NCI-H146 treated with DMSO at 0.1 percent for 48 hours (cell line): ENCODE data around the gene GGT6.

ENCODE experiments used
- DNase-seq: peaks from one replicate; lab custom pipeline; 2025; ENCODE audit not compliant: unreplicated experiment; lab: John Stamatoyannopoulos, UW

The GGT6 gene

DNA sequence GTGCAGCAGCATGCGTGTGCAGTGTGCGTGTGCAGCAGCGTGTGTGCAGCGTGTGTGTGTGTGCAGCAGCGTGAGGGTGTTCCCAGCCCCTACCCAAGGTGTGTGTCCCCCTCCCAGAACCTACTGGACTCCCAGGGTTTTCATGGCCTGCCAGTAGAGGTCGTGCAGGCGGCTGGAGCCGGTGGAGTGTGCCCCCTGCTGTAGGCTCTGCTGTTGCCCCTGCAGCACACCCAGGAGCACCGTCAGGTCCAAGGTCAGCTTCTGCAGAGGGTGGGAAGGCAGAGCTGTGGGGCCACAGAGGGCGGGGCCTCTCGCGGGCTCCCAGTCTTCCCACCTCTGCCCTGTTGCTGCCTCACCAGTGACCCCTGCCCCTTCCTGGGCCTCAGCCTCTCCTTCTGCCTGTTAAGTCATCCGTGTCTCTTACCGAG, 20.1 kb downstream of the GGT6 start:
- DNase-seq: no peak

DNA sequence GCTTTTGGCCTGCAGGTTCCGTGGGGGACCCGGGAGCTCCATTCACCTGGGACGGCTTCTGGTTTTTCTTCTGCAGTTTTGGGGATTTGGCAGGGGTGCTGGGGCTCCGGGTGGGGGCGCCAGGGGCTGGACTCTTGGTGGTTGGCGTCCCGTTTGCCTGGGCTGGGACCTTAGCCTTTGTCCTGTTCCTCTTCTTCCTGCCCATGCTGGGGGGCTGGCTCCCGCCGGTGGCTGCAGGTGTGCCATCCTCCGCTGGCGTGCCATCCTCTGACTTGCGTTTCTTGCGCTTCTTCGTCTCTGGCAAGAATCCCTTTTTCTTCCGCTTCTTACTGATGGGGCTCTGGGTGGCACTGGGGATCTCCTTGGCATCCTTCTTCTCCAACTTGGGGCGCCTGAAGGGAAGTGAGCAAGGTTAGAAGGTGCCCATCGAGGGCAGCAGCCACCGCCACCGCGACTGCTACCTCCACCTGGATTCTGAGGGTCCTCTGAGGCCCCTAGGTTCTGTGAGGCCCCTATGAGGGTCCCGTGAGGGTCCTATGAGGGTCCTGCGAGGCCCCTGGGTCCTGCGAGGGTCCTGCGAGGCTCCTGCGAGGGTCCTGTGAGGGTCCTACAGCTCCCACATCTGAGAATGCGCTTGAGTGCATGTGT, 20.7 kb downstream of the GGT6 start:
- no peak for DNase-seq

DNA sequence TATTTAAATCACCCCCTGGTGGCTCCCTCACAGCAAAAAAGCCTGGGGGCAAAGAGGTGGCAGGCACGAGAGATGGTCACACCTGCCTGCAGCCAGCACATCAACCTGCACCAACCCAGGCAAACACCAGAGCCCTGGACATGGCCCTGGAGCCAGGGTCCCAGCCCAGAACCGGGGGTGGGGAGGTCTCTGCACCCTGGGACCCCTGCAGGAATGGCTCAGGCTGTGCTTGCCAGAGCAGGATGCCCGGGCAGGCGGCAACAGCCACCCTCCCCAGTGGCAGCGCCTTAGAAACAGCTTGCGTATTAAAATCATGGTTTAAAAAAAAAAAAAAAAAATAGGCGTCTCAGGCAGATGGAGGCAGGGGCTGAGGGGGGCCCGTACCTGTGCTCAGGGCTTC, 21.4 kb downstream of the GGT6 start:
- DNase-seq: no peak

DNA sequence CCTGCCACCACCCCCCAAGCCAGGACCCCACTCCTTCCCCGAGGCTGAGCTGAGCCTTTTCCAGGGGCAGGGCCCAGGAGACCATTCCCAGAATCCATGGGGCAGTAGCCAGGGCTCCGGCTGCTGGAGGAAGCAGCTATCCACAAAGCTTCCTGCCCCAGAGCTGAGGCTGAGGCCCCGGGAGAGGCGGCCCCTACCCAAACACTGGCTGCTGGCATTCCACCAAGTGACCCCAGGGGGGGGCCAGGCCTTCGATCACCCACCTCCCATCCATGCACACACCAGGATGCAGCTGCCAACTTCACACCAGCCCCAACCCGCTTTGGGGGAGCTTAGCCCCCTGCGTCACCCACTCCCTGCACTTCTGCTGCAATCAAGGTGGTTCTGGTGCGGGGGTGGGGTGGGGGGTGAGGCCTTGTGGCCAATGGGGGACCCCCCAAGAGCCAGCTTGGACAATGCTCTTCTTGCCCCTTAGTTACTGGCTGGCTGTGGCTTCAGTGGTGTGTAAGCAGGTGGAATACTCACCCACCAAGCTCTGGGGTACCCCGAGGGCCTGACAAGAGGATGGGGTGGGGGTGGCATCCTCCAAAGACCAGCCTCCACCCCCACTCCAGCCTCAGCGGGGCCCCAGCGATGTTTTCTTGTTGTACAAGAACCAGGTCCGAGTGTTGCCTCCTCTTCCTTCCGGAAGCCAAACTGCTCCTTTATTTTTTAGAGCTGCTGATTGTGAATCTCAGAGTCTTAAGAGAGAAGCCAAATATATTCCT, 22.0 kb downstream of the GGT6 start:
- DNase-seq: no peak

DNA sequence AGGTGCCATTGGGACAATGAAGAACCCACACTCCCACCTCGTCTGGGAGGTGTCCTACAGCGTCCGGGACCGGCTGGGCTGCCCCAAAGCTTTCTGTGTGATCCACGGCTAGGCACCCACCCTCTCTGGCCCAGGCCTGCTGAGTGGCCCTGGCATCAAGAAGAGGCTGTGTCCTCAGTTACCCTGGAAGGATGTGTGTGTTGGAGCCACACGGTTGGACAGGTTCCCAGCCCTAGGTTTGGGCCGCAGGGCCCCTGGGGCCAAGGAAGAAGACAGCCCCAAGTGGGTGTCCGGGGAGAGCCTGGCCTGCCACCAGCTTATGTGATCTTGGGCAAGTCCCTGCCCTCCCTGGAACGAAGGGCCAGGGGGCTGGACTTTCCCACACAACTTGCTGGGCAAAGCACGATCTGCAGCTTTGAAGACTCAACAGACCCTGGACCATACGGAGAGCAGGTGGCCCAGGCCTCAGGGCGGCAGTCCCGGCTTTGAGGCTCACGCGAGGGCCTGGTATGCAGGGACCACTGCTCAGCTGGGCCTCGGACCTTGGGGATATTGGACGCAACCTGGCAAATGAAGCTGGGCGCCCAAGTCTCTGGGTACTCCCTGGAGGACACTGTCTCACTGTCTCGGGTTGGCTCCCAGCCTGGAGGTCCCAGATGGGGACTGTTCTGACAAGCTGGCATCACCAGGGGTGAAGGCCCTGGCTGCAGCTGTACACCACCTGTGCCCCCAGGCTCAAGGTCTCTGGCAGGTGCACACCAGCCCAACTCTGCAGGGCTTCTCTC, 22.7 kb downstream of the GGT6 start:
- no peak for DNase-seq

DNA sequence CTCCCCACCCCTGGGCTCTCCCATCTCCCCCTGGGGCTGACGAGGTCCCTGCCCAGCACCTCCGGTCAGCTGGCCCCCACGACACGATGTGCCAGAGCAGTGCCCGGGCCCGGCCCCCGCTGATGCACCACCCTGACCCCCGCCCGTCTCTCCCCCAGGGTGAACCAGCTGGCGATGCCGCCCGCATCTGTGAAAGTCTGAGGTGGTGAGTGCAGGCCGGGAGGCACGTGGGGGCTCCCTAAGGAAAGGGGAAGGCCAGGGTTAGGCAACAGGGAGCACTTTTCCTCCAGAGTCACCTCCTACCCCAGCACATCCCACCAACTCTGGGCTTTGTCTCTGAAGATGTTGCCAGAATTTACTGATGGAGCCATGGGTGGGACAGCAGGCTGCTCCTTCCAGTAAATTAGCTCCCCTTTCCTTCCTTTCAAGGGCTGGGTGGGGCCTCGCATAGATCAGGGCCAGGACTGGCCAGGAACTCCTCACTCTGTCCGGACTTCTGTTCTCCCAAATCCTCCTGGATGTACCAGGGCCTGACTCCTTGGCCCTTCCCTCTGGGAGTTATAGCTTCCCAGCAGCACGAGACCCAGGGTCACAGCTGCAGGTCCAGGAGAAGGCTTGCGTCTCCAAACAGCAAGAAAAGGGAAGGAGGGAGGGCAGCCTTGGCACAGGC, 23.5 kb downstream of the GGT6 start:
- no peak for DNase-seq

DNA sequence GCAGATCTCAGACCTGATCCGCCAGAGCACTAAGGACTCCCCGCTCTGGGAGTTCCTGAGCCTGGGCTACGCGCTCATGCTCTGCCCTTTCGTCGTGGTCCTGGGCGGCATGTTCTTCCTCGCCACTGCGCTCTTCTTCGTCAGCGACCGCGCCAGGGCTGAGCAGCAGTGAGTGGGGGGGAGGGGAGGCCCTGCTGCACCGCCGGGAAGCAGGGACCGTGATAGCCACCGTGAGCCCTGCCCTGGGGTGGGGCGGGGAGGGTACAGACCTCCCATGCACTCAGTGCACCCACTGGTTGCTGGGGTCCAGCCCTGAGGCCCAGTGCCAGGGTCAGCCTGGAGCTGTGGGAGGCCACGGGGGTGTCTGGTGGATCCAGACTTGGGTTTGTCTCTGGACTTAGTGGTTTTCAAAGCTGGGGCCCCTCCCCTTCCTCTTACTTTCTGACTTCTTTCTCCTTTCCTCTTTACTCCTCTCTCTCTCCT, 24.1 kb downstream of the GGT6 start:
- DNase-seq: no peak

DNA sequence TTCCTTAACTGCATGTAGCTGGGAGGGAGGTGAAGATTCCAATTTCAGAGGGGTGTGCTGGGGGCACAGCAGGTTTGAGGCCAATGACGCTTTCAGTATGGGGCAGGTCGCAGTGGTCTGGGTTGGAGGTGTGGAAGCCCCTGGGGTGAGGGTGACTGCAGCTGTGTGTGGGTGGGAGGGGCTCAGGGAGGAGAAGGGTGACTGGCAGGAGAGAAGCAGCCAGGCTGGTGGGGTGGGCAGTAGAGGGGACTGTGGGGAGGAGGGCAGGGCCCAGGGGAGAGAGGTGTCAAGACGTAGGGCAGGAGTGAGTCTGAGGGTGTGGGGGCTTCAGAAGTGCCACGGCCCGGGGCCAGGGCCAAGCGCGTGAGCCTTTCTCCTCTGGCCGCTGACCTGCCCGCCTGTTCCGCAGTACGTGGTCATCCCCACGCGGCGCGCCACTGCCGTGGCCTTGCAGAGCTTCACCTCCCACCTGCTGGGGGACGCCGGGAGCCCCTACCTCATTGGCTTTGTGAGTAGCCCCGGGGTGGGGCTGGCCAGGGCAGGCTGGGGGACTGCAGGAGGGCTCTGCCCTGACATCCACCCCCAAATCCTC, 24.6 kb downstream of the GGT6 start:
- DNase-seq: no peak

DNA sequence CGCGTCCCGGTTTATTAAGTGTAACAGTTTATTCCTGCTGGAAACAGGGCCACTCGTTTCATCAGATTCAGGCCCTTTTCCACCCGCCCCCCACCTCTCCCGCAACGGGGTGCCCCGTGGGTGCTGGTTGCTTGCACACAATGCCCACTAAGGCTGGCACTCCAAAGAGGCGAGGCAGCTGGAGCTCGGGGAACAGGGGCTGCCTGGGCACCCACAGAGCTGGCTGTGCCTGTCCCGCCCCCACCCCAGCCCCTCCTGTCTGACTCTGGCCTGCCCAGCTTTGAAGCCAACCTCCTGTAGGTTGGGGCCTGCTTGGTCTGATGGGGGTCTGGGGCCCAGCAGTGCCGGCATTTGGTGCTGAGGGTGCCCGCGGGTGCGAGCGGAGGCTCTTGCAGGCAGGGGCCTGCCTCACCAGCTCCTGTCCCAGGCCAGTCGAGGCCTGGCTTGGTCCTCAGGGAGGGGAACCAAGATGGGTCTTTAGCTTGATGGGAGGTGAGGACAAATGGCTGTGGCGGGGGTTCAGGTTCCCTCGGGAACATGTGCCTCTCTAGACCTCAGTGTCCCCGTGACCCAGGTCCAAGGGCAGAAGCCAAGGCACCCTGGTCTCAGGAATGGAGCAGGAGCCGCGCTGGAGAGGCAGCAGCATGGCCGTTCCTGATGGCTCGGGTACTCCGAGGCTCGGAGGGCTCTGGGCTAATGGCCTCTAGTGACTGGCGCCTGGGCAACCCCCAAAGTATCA, 25.3 kb downstream of the GGT6 start:
- DNase-seq: no peak

DNA sequence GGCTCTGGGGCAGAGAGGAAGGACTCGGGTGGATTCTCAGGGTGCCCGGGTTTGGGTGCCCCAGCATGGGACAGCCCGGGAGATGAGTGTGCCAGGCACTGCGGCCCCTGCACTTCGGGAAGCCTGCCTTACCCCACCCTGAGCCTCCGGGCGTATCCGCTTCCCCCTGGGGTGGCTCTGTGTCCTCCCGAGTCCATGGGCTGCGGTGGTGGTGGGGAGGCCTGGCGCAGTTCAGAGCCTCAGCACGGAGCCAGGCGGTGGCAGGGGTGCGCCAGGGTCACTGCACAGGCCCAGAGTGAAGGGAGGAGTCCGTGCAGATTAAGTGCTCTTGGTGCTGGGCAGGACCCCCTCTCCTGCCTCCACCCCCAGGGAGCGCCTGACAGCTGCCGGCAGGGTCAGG, 25.9 kb downstream of the GGT6 start:
- DNase-seq: no peak

DNA sequence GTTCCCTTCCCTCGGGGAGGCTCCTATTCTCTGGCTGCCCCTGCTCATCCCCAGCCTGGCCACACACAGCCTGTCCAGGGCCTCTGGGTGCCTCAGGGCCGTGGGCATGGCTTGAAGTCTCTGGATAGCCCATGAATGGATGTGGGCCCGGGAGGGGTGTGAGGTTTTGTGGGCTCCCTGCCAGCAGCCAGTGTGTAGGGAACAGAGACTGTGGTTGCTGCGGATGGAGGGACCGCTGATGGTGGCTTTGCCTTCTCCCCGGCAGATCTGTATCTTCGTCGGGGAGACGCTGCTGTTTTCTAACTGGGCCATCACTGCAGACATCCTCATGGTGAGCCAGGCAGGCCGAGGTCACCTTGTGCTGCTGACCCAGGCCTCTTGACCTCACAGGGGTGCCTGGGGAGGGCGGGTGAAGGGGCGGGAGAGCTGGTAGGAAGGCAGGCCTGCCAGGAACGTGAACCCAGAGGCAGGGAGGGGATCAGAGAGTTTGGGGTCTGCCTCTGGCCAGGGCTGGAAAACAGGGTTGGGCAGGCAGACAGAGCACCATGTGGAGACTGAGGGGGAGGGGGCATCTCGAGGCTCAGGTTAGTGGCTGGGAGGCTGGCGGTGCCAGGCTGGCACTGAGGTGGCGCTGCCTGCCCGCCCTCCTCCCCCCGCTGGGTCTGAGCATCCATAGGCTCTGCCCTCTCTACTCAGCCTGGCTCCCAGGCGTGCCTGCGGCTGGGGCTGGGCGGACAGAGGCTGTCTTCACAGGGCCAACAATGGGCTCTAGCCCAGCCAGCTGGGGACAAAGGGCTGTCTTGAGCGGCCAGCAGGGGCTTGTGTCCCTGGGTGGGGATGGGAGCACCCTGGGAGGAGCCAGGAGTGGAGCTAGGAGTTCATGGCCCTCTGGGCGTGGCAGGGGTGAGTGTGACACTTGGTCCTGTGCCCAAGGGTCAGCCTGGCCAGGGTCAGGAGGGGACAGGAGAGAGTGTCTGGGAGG, 26.6 kb downstream of the GGT6 start:
- DNase-seq: no peak

DNA sequence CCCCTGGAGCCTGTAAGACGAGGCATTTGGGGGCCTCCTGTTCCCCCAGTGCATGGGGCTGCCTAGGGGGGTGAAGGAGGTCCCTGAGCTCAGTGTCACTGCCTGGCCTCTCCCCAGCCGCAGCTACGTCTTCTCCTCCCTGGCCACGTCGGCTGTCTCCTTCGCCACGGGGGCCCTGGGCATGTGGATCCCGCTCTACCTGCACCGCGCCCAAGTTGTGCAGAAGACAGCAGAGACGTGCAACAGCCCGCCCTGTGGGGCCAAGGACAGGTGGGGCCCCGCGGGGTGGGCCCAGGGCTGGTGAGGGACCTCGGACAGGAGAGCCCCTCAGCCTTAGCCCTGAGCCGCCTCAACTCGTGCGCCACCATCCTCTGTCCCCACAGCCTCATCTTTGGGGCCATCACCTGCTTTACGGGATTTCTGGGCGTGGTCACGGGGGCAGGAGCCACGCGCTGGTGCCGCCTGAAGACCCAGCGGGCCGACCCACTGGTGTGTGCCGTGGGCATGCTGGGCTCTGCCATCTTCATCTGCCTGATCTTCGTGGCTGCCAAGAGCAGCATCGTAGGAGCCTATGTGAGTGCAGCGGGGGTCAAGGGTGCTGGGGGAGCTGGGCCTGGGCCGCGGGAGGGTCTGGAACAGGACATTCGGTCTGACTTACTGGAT, 27.4 kb downstream of the GGT6 start:
- no peak for DNase-seq

DNA sequence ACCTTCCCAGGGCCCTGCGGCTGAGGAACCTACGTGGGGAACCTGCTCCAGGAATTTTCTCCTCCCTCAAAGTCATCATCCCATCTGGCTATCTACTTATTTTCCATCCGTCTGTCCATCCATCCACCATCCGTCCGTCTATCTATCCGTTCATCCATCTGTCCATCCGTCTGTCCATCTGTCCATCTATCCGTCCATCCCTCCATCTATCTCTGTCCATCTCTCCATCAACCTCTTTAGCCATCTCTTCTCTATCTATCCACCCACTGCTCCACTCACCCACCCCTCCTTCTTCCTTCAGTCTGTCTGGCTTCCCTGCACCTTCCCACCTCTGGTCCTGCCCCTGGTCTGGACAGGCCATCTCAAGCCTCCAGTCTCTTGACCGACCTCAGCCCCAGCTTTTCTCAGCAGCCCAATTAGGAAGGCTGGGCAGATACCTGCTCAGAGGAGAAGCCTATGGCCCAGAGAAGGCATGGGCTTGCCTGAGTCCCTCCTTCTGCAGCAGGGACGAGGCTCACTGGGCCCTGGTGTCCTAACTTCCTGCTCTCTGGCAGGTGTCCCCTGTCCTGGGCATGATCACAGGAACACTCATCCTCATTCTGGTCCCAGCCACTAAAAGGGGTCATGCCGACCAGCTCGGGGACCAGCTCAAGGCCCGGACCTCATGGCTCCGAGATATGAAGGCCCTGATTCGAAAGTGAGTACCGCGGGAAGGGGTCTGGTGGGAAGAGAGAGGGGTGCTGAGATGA, 28.2 kb downstream of the GGT6 start:
- DNase-seq: no peak

DNA sequence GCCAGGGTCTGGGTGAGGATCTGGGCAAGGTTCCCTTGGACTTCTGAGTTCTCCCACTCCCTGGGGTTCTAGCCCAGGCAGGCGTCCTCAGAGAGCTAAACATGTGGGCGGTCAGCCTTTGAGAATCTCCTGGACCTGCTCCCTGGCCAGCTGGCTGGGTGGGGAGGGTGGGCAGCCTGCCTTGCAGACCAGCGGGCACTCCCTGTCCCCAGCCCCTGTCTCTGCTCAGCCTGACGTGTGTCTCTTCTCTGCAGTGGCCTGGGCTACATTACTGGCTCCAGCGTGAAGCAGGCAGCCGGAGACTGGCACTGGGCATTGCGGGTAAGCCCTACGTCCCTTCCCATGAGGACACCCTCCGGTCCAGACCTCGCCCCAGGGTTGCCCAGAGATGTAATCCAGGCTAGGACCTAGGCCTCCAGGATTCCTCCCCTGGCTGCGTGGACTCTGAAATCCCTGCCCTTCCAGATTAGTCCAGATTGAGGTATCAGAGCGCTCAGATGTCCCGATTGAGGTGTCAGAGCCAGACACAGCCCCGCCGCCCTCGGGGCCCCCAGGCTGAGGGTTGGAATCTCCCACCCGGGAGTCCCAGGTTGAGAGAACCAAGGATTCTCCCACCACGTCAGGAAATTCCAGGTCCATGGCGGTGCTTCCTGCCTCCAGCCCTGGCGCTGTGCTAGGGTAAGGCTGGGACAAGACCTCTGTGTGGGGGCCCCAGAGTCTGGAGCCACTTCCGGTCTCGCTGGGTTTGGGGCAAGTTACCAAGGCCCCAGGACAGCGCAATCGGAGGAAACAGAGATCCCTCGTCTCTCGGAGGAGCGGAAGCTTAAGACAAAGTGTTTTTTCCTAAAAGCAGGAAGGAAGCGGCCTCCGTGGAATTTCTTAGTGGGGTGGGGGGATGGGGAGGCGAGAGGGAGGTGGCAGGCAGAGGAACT, 29.3 kb downstream of the GGT6 start:
- no peak for DNase-seq

DNA sequence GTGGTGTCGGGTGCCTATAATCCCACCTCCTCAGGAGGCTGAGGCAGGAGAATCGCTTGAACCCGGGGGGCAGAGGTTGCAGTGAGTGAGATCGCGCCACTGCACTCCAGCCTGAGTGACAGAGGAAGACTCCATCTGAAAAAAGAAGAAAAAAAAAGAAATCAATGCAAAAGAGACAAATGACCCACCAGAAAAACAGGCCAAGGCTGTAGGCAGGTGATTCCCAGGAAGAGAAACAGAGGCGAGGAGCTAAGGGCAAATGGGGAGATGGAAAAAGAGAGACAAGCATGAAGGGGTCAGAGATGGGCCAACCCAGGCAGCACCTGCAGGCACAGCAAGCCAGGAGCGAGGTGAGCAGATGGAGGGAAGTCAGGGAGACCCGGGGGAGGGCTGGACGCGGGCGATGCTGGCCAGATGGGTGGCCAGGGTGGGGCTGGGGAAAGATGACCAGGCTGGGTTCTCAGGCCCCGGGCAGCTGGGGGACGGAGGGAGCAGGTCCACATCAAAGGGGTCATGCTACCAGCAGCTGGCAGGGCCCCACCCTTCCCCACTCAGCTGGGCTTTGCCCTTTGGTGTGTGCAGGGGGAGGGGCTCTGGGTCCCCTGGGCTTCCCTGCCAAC, 30.7 kb downstream of the GGT6 start:
- no peak for DNase-seq

DNA sequence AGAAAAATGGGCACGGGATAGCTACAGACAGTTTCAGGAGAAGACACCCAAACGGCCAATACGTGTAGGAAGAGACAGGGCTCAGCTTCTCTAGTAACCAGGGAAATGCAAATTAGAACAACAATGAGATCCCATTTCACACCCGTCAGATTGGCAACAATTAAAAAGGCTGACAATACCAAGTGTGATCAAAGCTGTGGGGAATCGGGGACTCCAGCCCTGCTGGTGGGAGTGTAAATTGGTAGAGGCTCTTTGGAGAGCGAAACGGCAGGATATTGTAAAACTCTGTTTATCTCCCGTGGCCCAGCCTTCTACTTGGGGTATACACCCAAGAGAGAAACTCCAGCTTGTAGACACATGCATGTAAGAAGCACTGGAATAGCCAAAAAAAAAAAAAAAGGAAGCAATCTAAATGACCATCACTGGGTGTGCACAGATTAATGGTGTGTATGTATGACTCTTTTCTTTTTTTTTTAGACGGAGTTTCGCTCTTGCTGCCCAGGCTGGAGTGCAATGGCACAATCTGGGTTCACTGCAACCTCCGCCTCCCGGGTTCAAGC, 32.7 kb downstream of the GGT6 start:
- peak; percentile 4 for DNase-seq
